HepG2 (cell line): ENCODE results near the gene CHSY3. TPM values are rescaled to one million over a fixed set of nuclear protein-coding genes. Genes with fewer than 3 reads are reported as not detected.

Experiments
- ATAC-seq: fragments of 200-7000 bp; cut with Tn5 transposase; 3 replicates; pipeline ENCODE4 v1.9.1; 2020; ENCODE audit warnings: mild to moderate bottlenecking, moderate library complexity
- BruUV-seq: library from RNA; stranded (reverse); fragments of 400-500 nt; replicated peaks from 2 replicates; lab custom pipeline; 2021; lab: Mats Ljungman, UMichigan
- CTCF ChIA-PET: fragments of 300-600 bp; formaldehyde crosslinking; extraction: SDS; loops from one replicate; lab custom pipeline; 2021; ENCODE audit warnings: low total read pairs, inconsistent platforms, low intra/inter-chr PET ratio; lab: Yijun Ruan, JAX
- POLR2A ChIA-PET: fragments of 350-600 bp; sonication (Branson Sonifier 250); formaldehyde crosslinking; loops from one replicate; lab custom pipeline; 2020; ENCODE audit warnings: antibody characterized with exemption, inconsistent platforms; lab: Yijun Ruan, JAX
- DNase-seq: peaks from one replicate; pipeline ENCODE4 v3.0.0-alpha.2; 2015; ENCODE audit warnings: low spot score
- FAIRE-seq: peaks from 3 replicates; lab custom pipeline; 2011; peaks lifted over from hg19 to GRCh38; lab: Jason Lieb, UNC
- H2AFZ ChIP-seq: one replicate; pipeline ENCODE4 v1.6.1; 2011; ENCODE audit warnings: low read length, inconsistent platforms
- H3K27ac ChIP-seq: fragments of 300-600 bp; 3 replicates; pipeline ENCODE4 v1.8.0; 2011; ENCODE audit warnings: mixed run types, mild to moderate bottlenecking, mixed read lengths, low read length, inconsistent platforms; ENCODE audit not compliant: insufficient read depth; ENCODE audit errors: extremely low read length
- H3K27me3 ChIP-seq, 2 experiments: fragments of 200-600 bp in 1 of 2; 2 replicates in 1 of 2; 3 replicates in 1 of 2; pipeline versions ENCODE4 v1.6.0 to v1.8.0; 2011; ENCODE audit warnings: low read length in 2 of 2, mild to moderate bottlenecking in 2 of 2, moderate library complexity in 2 of 2, inconsistent platforms in 1 of 2; ENCODE audit not compliant: insufficient read depth in 2 of 2, control insufficient read depth in 1 of 2
- H3K36me3 ChIP-seq, 2 experiments: fragments of 200-600 bp in 1 of 2; replicated peaks in 1 of 2; 2 replicates in 1 of 2; 3 replicates in 1 of 2; pipeline versions ENCODE4 v1.5.1 to v1.8.0; 2011; ENCODE audit warnings: low read length in 2 of 2, inconsistent platforms in 1 of 2; ENCODE audit not compliant: insufficient read depth in 2 of 2, control insufficient read depth in 1 of 2
- H3K4me1 ChIP-seq: 2 replicates; pipeline ENCODE4 v1.5.1; 2012; ENCODE audit warnings: low read length, inconsistent platforms; ENCODE audit not compliant: insufficient read depth
- H3K4me2 ChIP-seq: 2 replicates; pipeline ENCODE4 v1.6.0; 2011; ENCODE audit warnings: low read depth, low read length, inconsistent platforms
- H3K4me3 ChIP-seq, 3 experiments: fragments of 200-600 bp in 1 of 3; sonication (generic), shearing (Covaris generic) in 1 of 3; replicated peaks in 1 of 3; 2 replicates each; pipeline ENCODE4 v1.5.1; 2011 to 2016; ENCODE audit warnings: low read length in 3 of 3, inconsistent platforms in 2 of 3, low read depth in 2 of 3, mild to moderate bottlenecking in 2 of 3, control low read depth in 1 of 3, mixed read lengths in 1 of 3; ENCODE audit not compliant: insufficient read depth in 1 of 3
- H3K79me2 ChIP-seq: one replicate; pipeline ENCODE4 v1.6.1; 2011; ENCODE audit warnings: low read length, inconsistent platforms; ENCODE audit not compliant: insufficient read depth
- H3K9ac ChIP-seq: 2 replicates; pipeline ENCODE4 v1.6.0; 2011; ENCODE audit warnings: mild to moderate bottlenecking, low read depth, low read length, inconsistent platforms; ENCODE audit not compliant: insufficient read depth
- H3K9me3 ChIP-seq: 2 replicates; pipeline ENCODE4 v1.5.1; 2012; ENCODE audit warnings: mild to moderate bottlenecking, low read length
- H4K20me1 ChIP-seq: 2 replicates; pipeline ENCODE4 v1.6.0; 2011; ENCODE audit warnings: inconsistent platforms, mild to moderate bottlenecking, low read length, moderate library complexity; ENCODE audit not compliant: insufficient read depth
- ASH2L ChIP-seq: fragments of 300-600, 200-600 bp; sonication (generic); IDR thresholded peaks from 2 replicates; pipeline ENCODE4 v1.7.0; 2017; ENCODE audit warnings: low read depth, mild to moderate bottlenecking, moderate library complexity, mixed read lengths, low read length; ENCODE audit not compliant: insufficient read length
- DZIP1 ChIP-seq: sonication (generic); formaldehyde crosslinking; IDR thresholded peaks from 2 replicates; pipeline ENCODE4 v1.5.0; 2020; ENCODE audit warnings: mild to moderate bottlenecking, missing genetic modification reagents
- HNRNPH1 ChIP-seq: fragments of 200-400 bp; formaldehyde crosslinking; optimal IDR thresholded peaks from 2 replicates; pipeline ENCODE3; 2017; ENCODE audit warnings: mild to moderate bottlenecking, low read depth, low read length
- HOXA9 ChIP-seq: sonication (generic); formaldehyde crosslinking; IDR thresholded peaks from 2 replicates; pipeline ENCODE4 v1.8.1; 2022; ENCODE audit warnings: missing genetic modification reagents, mild to moderate bottlenecking, moderate library complexity, borderline replicate concordance
- MIER3 ChIP-seq: IDR thresholded peaks from 2 replicates; pipeline ENCODE4 v1.6.1; 2016; ENCODE audit warnings: missing compliant biosample characterization, borderline replicate concordance
- NFRKB ChIP-seq: fragments of 450-650 bp; IDR thresholded peaks from 2 replicates; pipeline ENCODE4 v1.6.1; 2017
- PHF8 ChIP-seq: sonication (generic); formaldehyde crosslinking; IDR thresholded peaks from 2 replicates; pipeline ENCODE4 v1.5.0; 2020; ENCODE audit warnings: missing genetic modification reagents
- SETDB1 ChIP-seq: sonication (generic); formaldehyde crosslinking; IDR thresholded peaks from 2 replicates; pipeline ENCODE4 v1.5.1; 2020; ENCODE audit warnings: missing genetic modification reagents, mild to moderate bottlenecking, borderline replicate concordance
- SIN3B ChIP-seq: fragments of 150-350 bp; IDR thresholded peaks from 2 replicates; pipeline ENCODE4 v1.6.1; 2014; ENCODE audit warnings: low read length
- SMC3 ChIP-seq: IDR thresholded peaks from 2 replicates; pipeline ENCODE4 v1.6.1; 2011; ENCODE audit warnings: low read length, improper control_type of control experiment
- SP5 ChIP-seq: IDR thresholded peaks from 2 replicates; pipeline ENCODE4 v1.6.1; 2016; ENCODE audit warnings: low read depth, borderline replicate concordance
- TMF1 ChIP-seq: sonication (generic); formaldehyde crosslinking; IDR thresholded peaks from 2 replicates; pipeline ENCODE4 v1.8.1; 2022; ENCODE audit warnings: low read depth, missing genetic modification reagents
- ZBTB1 ChIP-seq: sonication (generic); formaldehyde crosslinking; IDR thresholded peaks from 2 replicates; pipeline ENCODE4 v1.4.0; 2020; ENCODE audit warnings: missing genetic modification reagents, borderline replicate concordance
- ZFP41 ChIP-seq: sonication (generic); formaldehyde crosslinking; IDR thresholded peaks from 2 replicates; pipeline ENCODE4 v1.4.0; 2020; ENCODE audit warnings: mild to moderate bottlenecking, missing genetic modification reagents, borderline replicate concordance
- ZNF512 ChIP-seq: sonication (generic); formaldehyde crosslinking; IDR thresholded peaks from 2 replicates; pipeline ENCODE4 v1.4.0; 2020; ENCODE audit warnings: mild to moderate bottlenecking, missing genetic modification reagents
- ZNF607 ChIP-seq: sonication (generic); formaldehyde crosslinking; IDR thresholded peaks from 2 replicates; pipeline ENCODE4 v1.5.1; 2020; ENCODE audit warnings: missing genetic modification reagents, mild to moderate bottlenecking, borderline replicate concordance
- ZNF644 ChIP-seq: IDR thresholded peaks from 2 replicates; pipeline ENCODE4 v1.6.1; 2016; ENCODE audit warnings: low read depth
- ZNF883 ChIP-seq: sonication (generic); formaldehyde crosslinking; IDR thresholded peaks from 2 replicates; pipeline ENCODE4 v1.5.1; 2020; ENCODE audit warnings: mild to moderate bottlenecking, missing genetic modification reagents; ENCODE audit errors: not compliant biosample characterization
- WGBS: methylation state at CpG from one replicate; pipeline ENCODE4 v1.1.6; 2017; ENCODE audit warnings: low lambda C conversion rate; 5-methylcytosine and 5-hydroxymethylcytosine counted together
- in situ Hi-C: cut with HindIII; loops from 2 replicates; pipeline ENCODE4 v1.10.0; 2017; ENCODE audit warnings: low pct_unique_long_range_greater_than_20kb; ENCODE audit not compliant: extremely low pct_ligation_motif_present
- intact Hi-C: fragments of 100-400 bp; cut with micrococcal nuclease; formaldehyde crosslinking; loops from one replicate; pipeline ENCODE4 v1.10.0; 2022; ENCODE audit not compliant: unreplicated experiment
- polyA plus RNA-seq, 8 experiments: library from polyadenylated mRNA; depleted of rRNA in 3 of 8; stranded (reverse) in 7 of 8; unstranded in 1 of 8; fragments of >200 nt; fragmentation: Illumina TruSeq in 4 of 8; extraction: Trizol in 4 of 8; gene quantifications; 2 replicates each; pipeline versions ENCODE4 v1.2.1 to v1.2.3, GENCODE V29; 2011 to 2016; ENCODE audit warnings: low read depth in 4 of 8, missing spikeins in 1 of 8, mixed read lengths in 1 of 8; ENCODE audit not compliant: insufficient read depth in 1 of 8
- total RNA-seq, 5 experiments: library from RNA; depleted of rRNA; stranded (reverse); fragments of >200 nt; fragmentation: Illumina TruSeq; extraction: Trizol; gene quantifications; 2 replicates each; pipeline ENCODE4 v1.2.3, GENCODE V29; 2016; ENCODE audit warnings: low read depth in 1 of 5

The CHSY3 gene
- total and polyA plus RNA-seq, 2 of the 13 experiments (the other 11 are each of a cell fraction or from before 2014, with no cell fraction given) = 0.26 to 4.1 TPM

- Histone ChIP-seq H3K4me2 (no peak overlapping the region), H3K4me3 (no peak overlapping the region), H4K20me1 (no peaks in the 10 kb centered on the region), H3K79me2 (no peaks in the 10 kb centered on the region), H3K9ac (no peak overlapping the region), H3K27ac (no peak overlapping the region), H3K9me3 (peaks cover 6% of the 10 kb centered on the region; the same call in 1 of the 2 replicates), H3K27me3 (no peaks in the 10 kb centered on the region), H3K36me3 (no peaks in the 10 kb centered on the region), H3K4me1 (no peaks in the 10 kb centered on the region), H2AFZ (no peak overlapping the region)
- intact Hi-C loops = no loop called here
- no peak for ATAC-seq
- 4% methylated on average over 2 of the region's 2 CpGs for WGBS
- CTCF ChIA-PET = no interaction called here
- POLR2A ChIA-PET = no interaction called here
- no peak for DNase-seq
- in situ Hi-C loops = no loop called here
- FAIRE-seq = no peak
- TF ChIP-seq NFRKB (no peak), MIER3 (CRISPR knock-in tag) (no peak), SIN3B (no peak), HNRNPH1 (no peak), ZBTB1 (CRISPR knock-in tag) (no peak), ZFP41 (CRISPR knock-in tag) (no peak), SMC3 (no peak), HOXA9 (no peak), ASH2L (no peak), SP5 (no peak), TMF1 (CRISPR knock-in tag) (no peak), DZIP1 (no peak), ZNF644 (no peak), ZNF883 (CRISPR knock-in tag) (no peak), ZNF607 (no peak), PHF8 (CRISPR knock-in tag) (no peak), SETDB1 (CRISPR knock-in tag) (no peak), ZNF512 (CRISPR knock-in tag) (no peak)
- BruUV-seq = no TSS peak
Observed at GRCh38 chr5:129951039-129951438, 46.8 kb downstream of the CHSY3 start.
